Vagina (tissue), 2 donors: ENCODE results near the gene KRTAP10-7.

Experiments
- CTCF ChIP-seq, 3 experiments: fragments of 450-650 bp in 2 of 3; fragments of 200-600 bp in 1 of 3; sonication (generic) in 1 of 3; IDR thresholded peaks; one replicate each; pipeline ENCODE4 v1.5.1; 2017 to 2019; ENCODE audit warnings: antibody characterized with exemption in 3 of 3, mild to moderate bottlenecking in 2 of 3, moderate library complexity in 2 of 3
- POLR2A ChIP-seq, 2 donors: fragments of 450-650 bp; IDR thresholded peaks; one replicate each; pipeline ENCODE4 v1.6.1; 2017; ENCODE audit warnings: antibody characterized with exemption in 2 of 2, mild to moderate bottlenecking in 2 of 2, moderate library complexity in 2 of 2

- TF ChIP-seq CTCF (IDR thresholded peaks at IDR 0.05) (no peak), POLR2A (IDR thresholded peaks at IDR 0.05) (no peak)
Observed at GRCh38 chr21:44637018-44637850, 36.8 kb downstream of the KRTAP10-7 start, which contains the start of gene KRTAP10-10.
